KMS-11 (cell line): Measurements from ENCODE around the gene GALNT17.

Source experiments
- H2AFZ ChIP-seq: fragments of 200-600 bp; sonication (generic); 2 replicates; pipeline ENCODE4 v1.6.1; 2016; ENCODE audit warnings: antibody characterized with exemption, mixed run types, low read depth
- H3K27ac ChIP-seq: fragments of 200-600 bp; sonication (generic); 2 replicates; pipeline ENCODE4 v1.6.1; 2016; ENCODE audit warnings: mild to moderate bottlenecking, mixed run types
- H3K27me3 ChIP-seq: fragments of 200-600 bp; sonication (generic); 2 replicates; pipeline ENCODE4 v1.6.1; 2017; ENCODE audit warnings: mild to moderate bottlenecking, low read depth, mixed run types, moderate library complexity; ENCODE audit not compliant: insufficient read depth
- H3K36me3 ChIP-seq: fragments of 200-600 bp; sonication (generic); 2 replicates; pipeline ENCODE4 v1.6.1; 2017; ENCODE audit warnings: mild to moderate bottlenecking, mixed run types; ENCODE audit not compliant: insufficient read depth
- H3K4me1 ChIP-seq: fragments of 200-600 bp; sonication (generic); 2 replicates; pipeline ENCODE4 v1.6.1; 2016; ENCODE audit warnings: mild to moderate bottlenecking, low read depth, mixed run types; ENCODE audit not compliant: poor library complexity, severe bottlenecking
- H3K4me2 ChIP-seq: fragments of 200-600 bp; sonication (generic); 2 replicates; pipeline ENCODE4 v1.7.0; 2016; ENCODE audit warnings: mild to moderate bottlenecking, mixed run types
- H3K4me3 ChIP-seq: fragments of 200-600 bp; sonication (generic); IDR thresholded peaks from 2 replicates; pipeline ENCODE4 v1.6.1; 2017; ENCODE audit warnings: low read depth, low read length, mixed read lengths; ENCODE audit not compliant: insufficient read depth
- H3K79me2 ChIP-seq: fragments of 200-600 bp; sonication (generic); 2 replicates; pipeline ENCODE4 v1.6.1; 2016; ENCODE audit warnings: low read depth, mixed run types; ENCODE audit not compliant: insufficient read depth
- H3K9ac ChIP-seq: fragments of 200-600 bp; sonication (generic); 2 replicates; pipeline ENCODE4 v1.6.1; 2016; ENCODE audit warnings: mild to moderate bottlenecking, mixed run types
- H4K20me1 ChIP-seq: fragments of 200-600 bp; sonication (generic); 2 replicates; pipeline ENCODE4 v1.6.1; 2016; ENCODE audit warnings: mild to moderate bottlenecking, mixed run types; ENCODE audit not compliant: insufficient read depth
- CTCF ChIP-seq: fragments of 200-600 bp; sonication (generic); conservative IDR thresholded peaks from 2 replicates; pipeline ENCODE4 v1.6.1; 2017; ENCODE audit warnings: low read depth, mild to moderate bottlenecking, antibody characterized with exemption, low read length, moderate library complexity, mixed read lengths

The GALNT17 gene

GRCh38 chr7:71604818-71605414, 473.0 kb downstream of the GALNT17 start:
- Histone ChIP-seq H4K20me1 (no peaks in the 10 kb centered on the region), H3K79me2 (no peaks in the 10 kb centered on the region), H3K4me3 (no peak overlapping the region), H3K36me3 (no peaks in the 10 kb centered on the region), H3K27ac (no peak overlapping the region), H3K4me1 (no peaks in the 10 kb centered on the region), H2AFZ (no peak overlapping the region), H3K27me3 (no peaks in the 10 kb centered on the region), H3K4me2 (no peak overlapping the region), H3K9ac (no peak overlapping the region)
- TF ChIP-seq CTCF = no peak

- Histone ChIP-seq H3K4me2 (no peak overlapping the region), H3K27me3 (no peaks in the 10 kb centered on the region), H3K4me3 (no peak overlapping the region), H3K4me1 (peaks cover 39% of the 10 kb centered on the region), H2AFZ (no peak overlapping the region), H4K20me1 (no peaks in the 10 kb centered on the region), H3K36me3 (no peaks in the 10 kb centered on the region), H3K27ac (no peak overlapping the region), H3K9ac (no peak overlapping the region), H3K79me2 (no peaks in the 10 kb centered on the region)
- no peak for TF ChIP-seq CTCF
Measured at GRCh38 chr7:71611986-71612385, 480.0 kb downstream of the GALNT17 start.

- Histone ChIP-seq H3K4me1 (peaks cover 39% of the 10 kb centered on the region), H3K27ac (peak overlapping the region; percentile 77), H3K4me3 (no peak overlapping the region), H4K20me1 (no peaks in the 10 kb centered on the region), H3K4me2 (peak overlapping the region; percentile 81), H3K79me2 (no peaks in the 10 kb centered on the region), H3K9ac (peak overlapping the region; percentile 45; the same call in 1 of the 2 replicates), H2AFZ (peak overlapping the region; percentile 75), H3K36me3 (no peaks in the 10 kb centered on the region), H3K27me3 (no peaks in the 10 kb centered on the region)
- TF ChIP-seq CTCF = no peak
Measured at GRCh38 chr7:71612911-71613310, 481.0 kb downstream of the GALNT17 start.

- Histone ChIP-seq H3K4me2 (peak overlapping the region; percentile 81), H3K4me1 (peaks cover 43% of the 10 kb centered on the region), H3K27ac (peak overlapping the region; percentile 77), H2AFZ (peak overlapping the region; percentile 75), H3K79me2 (no peaks in the 10 kb centered on the region), H3K36me3 (no peaks in the 10 kb centered on the region), H3K4me3 (no peak overlapping the region), H3K27me3 (no peaks in the 10 kb centered on the region), H3K9ac (peak overlapping the region; percentile 45; the same call in 1 of the 2 replicates), H4K20me1 (no peaks in the 10 kb centered on the region)
- no peak for TF ChIP-seq CTCF
Measured at GRCh38 chr7:71613313-71613712, 481.4 kb downstream of the GALNT17 start.
